ENCODE results near the gene DEXI. TPM values are rescaled to one million over a fixed set of nuclear protein-coding genes. Genes with fewer than 3 reads are reported as not detected.

The DEXI gene
- total and polyA plus RNA-seq, 2 of the 13 experiments (the other 11 are each of a cell fraction or from before 2014, with no cell fraction given), result 51.5 to 70.4 TPM

DNA sequence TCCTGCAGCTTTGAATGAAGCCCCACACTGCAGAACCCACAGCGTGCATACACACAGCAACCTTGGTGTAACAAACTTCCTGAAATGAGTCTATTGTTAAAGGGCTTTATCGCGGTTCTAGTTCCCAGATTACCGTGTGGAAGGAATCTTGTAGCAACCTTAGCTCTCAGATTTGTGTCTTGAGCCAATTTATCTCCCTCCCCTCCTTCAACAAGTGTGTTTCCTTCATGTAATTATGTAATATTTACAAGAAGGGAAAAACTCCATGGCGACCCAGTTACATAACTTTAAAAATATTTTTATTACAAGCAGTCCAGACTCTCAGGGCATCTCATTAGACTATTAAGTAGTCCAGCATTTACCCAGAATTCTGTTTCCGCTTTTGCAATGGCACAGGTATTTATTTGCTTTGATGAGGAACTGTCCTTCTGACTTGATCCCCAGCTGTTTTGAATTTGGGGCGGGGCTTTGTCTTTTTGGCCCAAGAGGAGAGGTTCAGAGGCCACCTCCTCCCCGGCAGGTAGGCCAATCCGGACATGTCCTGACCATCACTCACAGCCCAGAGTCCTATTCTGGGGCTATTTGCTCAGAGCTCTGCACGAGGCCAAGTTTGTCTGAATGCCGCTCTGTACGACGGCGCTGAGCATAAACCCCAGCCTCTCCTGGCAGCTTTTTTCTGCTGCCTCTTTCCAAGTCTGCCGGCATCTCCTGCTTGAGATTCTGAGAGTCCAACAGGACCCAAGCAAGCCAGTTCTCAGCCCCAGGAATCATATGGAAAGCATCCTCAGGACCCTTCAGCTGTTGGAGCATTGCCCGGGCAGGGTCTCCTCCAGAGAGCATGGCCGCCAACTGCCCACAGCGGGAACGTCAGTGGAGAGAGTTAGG lies 37.7 kb upstream of the DEXI start (continued):
- TF ChIP-seq, protein P1, sequence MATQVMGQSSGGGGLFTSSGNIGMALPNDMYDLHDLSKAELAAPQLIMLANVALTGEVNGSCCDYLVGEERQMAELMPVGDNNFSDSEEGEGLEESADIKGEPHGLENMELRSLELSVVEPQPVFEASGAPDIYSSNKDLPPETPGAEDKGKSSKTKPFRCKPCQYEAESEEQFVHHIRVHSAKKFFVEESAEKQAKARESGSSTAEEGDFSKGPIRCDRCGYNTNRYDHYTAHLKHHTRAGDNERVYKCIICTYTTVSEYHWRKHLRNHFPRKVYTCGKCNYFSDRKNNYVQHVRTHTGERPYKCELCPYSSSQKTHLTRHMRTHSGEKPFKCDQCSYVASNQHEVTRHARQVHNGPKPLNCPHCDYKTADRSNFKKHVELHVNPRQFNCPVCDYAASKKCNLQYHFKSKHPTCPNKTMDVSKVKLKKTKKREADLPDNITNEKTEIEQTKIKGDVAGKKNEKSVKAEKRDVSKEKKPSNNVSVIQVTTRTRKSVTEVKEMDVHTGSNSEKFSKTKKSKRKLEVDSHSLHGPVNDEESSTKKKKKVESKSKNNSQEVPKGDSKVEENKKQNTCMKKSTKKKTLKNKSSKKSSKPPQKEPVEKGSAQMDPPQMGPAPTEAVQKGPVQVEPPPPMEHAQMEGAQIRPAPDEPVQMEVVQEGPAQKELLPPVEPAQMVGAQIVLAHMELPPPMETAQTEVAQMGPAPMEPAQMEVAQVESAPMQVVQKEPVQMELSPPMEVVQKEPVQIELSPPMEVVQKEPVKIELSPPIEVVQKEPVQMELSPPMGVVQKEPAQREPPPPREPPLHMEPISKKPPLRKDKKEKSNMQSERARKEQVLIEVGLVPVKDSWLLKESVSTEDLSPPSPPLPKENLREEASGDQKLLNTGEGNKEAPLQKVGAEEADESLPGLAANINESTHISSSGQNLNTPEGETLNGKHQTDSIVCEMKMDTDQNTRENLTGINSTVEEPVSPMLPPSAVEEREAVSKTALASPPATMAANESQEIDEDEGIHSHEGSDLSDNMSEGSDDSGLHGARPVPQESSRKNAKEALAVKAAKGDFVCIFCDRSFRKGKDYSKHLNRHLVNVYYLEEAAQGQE (IDR thresholded peaks at IDR 0.05; ENCODE audit: borderline replicate concordance in 1 of 2, low read depth in 1 of 2, low read length in 2 of 2), result no peak
- no peak for TF ChIP-seq MYNN (CRISPR knock-in tag; IDR thresholded peaks at IDR 0.05; ENCODE audit: low read depth)
- no peak for TF ChIP-seq POLR2A (IDR thresholded peaks at IDR 0.05; ENCODE audit: insufficient read depth in 1 of 2, low read depth in 2 of 2, low read length in 2 of 2)
- no peak for TF ChIP-seq CHCHD3 (CRISPR knock-in tag; IDR thresholded peaks at IDR 0.05)
- no peak for TF ChIP-seq ZNF788 (CRISPR knock-in tag; IDR thresholded peaks at IDR 0.05; ENCODE audit: borderline replicate concordance)
- TF ChIP-seq SMC3 (IDR thresholded peaks at IDR 0.05; ENCODE audit: low read length), result no peak
- TF ChIP-seq, protein P2, sequence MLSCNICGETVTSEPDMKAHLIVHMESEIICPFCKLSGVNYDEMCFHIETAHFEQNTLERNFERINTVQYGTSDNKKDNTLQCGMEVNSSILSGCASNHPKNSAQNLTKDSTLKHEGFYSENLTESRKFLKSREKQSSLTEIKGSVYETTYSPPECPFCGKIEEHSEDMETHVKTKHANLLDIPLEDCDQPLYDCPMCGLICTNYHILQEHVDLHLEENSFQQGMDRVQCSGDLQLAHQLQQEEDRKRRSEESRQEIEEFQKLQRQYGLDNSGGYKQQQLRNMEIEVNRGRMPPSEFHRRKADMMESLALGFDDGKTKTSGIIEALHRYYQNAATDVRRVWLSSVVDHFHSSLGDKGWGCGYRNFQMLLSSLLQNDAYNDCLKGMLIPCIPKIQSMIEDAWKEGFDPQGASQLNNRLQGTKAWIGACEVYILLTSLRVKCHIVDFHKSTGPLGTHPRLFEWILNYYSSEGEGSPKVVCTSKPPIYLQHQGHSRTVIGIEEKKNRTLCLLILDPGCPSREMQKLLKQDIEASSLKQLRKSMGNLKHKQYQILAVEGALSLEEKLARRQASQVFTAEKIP (CRISPR knock-in tag; IDR thresholded peaks at IDR 0.05; ENCODE audit: borderline replicate concordance), result no peak
- TF ChIP-seq, protein P3, sequence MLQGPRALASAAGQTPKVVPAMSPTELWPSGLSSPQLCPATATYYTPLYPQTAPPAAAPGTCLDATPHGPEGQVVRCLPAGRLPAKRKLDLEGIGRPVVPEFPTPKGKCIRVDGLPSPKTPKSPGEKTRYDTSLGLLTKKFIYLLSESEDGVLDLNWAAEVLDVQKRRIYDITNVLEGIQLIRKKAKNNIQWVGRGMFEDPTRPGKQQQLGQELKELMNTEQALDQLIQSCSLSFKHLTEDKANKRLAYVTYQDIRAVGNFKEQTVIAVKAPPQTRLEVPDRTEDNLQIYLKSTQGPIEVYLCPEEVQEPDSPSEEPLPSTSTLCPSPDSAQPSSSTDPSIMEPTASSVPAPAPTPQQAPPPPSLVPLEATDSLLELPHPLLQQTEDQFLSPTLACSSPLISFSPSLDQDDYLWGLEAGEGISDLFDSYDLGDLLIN (CRISPR knock-in tag; IDR thresholded peaks at IDR 0.05; ENCODE audit: borderline replicate concordance), result no peak
- no peak for TF ChIP-seq U2AF1 (optimal IDR thresholded peaks at IDR 0.05; ENCODE audit: low read depth, low read length)
- TF ChIP-seq, protein P4, sequence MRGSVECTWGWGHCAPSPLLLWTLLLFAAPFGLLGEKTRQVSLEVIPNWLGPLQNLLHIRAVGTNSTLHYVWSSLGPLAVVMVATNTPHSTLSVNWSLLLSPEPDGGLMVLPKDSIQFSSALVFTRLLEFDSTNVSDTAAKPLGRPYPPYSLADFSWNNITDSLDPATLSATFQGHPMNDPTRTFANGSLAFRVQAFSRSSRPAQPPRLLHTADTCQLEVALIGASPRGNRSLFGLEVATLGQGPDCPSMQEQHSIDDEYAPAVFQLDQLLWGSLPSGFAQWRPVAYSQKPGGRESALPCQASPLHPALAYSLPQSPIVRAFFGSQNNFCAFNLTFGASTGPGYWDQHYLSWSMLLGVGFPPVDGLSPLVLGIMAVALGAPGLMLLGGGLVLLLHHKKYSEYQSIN (CRISPR knock-in tag; IDR thresholded peaks at IDR 0.05; ENCODE audit: borderline replicate concordance), result no peak
- TF ChIP-seq, protein P5, sequence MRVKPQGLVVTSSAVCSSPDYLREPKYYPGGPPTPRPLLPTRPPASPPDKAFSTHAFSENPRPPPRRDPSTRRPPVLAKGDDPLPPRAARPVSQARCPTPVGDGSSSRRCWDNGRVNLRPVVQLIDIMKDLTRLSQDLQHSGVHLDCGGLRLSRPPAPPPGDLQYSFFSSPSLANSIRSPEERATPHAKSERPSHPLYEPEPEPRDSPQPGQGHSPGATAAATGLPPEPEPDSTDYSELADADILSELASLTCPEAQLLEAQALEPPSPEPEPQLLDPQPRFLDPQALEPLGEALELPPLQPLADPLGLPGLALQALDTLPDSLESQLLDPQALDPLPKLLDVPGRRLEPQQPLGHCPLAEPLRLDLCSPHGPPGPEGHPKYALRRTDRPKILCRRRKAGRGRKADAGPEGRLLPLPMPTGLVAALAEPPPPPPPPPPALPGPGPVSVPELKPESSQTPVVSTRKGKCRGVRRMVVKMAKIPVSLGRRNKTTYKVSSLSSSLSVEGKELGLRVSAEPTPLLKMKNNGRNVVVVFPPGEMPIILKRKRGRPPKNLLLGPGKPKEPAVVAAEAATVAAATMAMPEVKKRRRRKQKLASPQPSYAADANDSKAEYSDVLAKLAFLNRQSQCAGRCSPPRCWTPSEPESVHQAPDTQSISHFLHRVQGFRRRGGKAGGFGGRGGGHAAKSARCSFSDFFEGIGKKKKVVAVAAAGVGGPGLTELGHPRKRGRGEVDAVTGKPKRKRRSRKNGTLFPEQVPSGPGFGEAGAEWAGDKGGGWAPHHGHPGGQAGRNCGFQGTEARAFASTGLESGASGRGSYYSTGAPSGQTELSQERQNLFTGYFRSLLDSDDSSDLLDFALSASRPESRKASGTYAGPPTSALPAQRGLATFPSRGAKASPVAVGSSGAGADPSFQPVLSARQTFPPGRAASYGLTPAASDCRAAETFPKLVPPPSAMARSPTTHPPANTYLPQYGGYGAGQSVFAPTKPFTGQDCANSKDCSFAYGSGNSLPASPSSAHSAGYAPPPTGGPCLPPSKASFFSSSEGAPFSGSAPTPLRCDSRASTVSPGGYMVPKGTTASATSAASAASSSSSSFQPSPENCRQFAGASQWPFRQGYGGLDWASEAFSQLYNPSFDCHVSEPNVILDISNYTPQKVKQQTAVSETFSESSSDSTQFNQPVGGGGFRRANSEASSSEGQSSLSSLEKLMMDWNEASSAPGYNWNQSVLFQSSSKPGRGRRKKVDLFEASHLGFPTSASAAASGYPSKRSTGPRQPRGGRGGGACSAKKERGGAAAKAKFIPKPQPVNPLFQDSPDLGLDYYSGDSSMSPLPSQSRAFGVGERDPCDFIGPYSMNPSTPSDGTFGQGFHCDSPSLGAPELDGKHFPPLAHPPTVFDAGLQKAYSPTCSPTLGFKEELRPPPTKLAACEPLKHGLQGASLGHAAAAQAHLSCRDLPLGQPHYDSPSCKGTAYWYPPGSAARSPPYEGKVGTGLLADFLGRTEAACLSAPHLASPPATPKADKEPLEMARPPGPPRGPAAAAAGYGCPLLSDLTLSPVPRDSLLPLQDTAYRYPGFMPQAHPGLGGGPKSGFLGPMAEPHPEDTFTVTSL (CRISPR knock-in tag; IDR thresholded peaks at IDR 0.05; ENCODE audit: borderline replicate concordance), result no peak
- no peak for TF ChIP-seq IKZF1 (IDR thresholded peaks at IDR 0.05)
- TF ChIP-seq ZNF3 (CRISPR knock-in tag; IDR thresholded peaks at IDR 0.05), result no peak
- no peak for TF ChIP-seq STAT5B (CRISPR knock-in tag; IDR thresholded peaks at IDR 0.05)
